PC-3 (cell line): ENCODE results near the gene NGDN. TPM values are rescaled to one million over a fixed set of nuclear protein-coding genes. Genes with fewer than 3 reads are reported as not detected.

ENCODE experiments used
- ATAC-seq: fragments of 200-7000 bp; cut with Tn5 transposase; 2 replicates; pipeline ENCODE4 v1.9.1; 2020; ENCODE audit warnings: mild to moderate bottlenecking, moderate library complexity
- BruUV-seq: library from RNA; stranded (reverse); fragments of 400-500 nt; replicated peaks from 2 replicates; lab custom pipeline; 2021; lab: Mats Ljungman, UMichigan
- CTCF ChIA-PET: fragments of 300-600 bp; sonication (Branson Sonifier 250); formaldehyde crosslinking; loops from one replicate; lab custom pipeline; 2022; ENCODE audit warnings: antibody characterized with exemption; lab: Charles Lee
- POLR2A ChIA-PET: fragments of 300-600 bp; sonication (Branson Sonifier 250); formaldehyde crosslinking; loops from one replicate; lab custom pipeline; 2022; ENCODE audit warnings: antibody characterized with exemption; ENCODE audit not compliant: unreplicated experiment; lab: Charles Lee
- DNase-seq: peaks from one replicate; pipeline ENCODE4 v3.0.0-alpha.2; 2015
- H2AFZ ChIP-seq: fragments of 300-600 bp; sonication (generic); 2 replicates; pipeline ENCODE4 v1.6.0; 2016; ENCODE audit warnings: antibody characterized with exemption, low read length
- H3F3A ChIP-seq: fragments of 300-600 bp; sonication (generic); one replicate; pipeline ENCODE4 v1.6.0; 2017; ENCODE audit warnings: antibody characterized with exemption, low read length, control low read depth, mild to moderate bottlenecking; ENCODE audit not compliant: unreplicated experiment
- H3K27ac ChIP-seq: fragments of 300-600 bp; sonication (generic); 2 replicates; pipeline ENCODE4 v1.5.1; 2016; ENCODE audit warnings: mild to moderate bottlenecking, low read length
- H3K27me3 ChIP-seq: fragments of 300-600 bp; sonication (generic); 2 replicates; pipeline ENCODE4 v1.6.1; 2016; ENCODE audit warnings: low read length, mixed read lengths
- H3K36me3 ChIP-seq: fragments of 300-600 bp; sonication (generic); 2 replicates; pipeline ENCODE4 v1.6.1; 2016; ENCODE audit warnings: low read depth, mixed run types, low read length, mixed read lengths
- H3K4me1 ChIP-seq: fragments of 300-600 bp; sonication (generic); 2 replicates; pipeline ENCODE4 v1.5.1; 2016; ENCODE audit warnings: low read length; ENCODE audit not compliant: insufficient read depth
- H3K4me2 ChIP-seq: fragments of 300-600 bp; sonication (generic); 2 replicates; pipeline ENCODE4 v1.6.0; 2016; ENCODE audit warnings: low read length
- H3K4me3 ChIP-seq: fragments of 300-600 bp; sonication (generic); 2 replicates; pipeline ENCODE4 v1.5.1; 2016; ENCODE audit warnings: mild to moderate bottlenecking, low read length, mixed read lengths
- H3K79me2 ChIP-seq: fragments of 300-600 bp; sonication (generic); 2 replicates; pipeline ENCODE4 v1.6.1; 2017; ENCODE audit warnings: low read length, mixed read lengths
- H3K9ac ChIP-seq: fragments of 300-600 bp; sonication (generic); 2 replicates; pipeline ENCODE4 v1.6.0; 2016; ENCODE audit warnings: mild to moderate bottlenecking, low read length
- H3K9me2 ChIP-seq: fragments of 300-600 bp; sonication (generic); replicated peaks from 2 replicates; pipeline ENCODE4 v1.6.1; 2016; ENCODE audit warnings: mixed run types, low read length, mixed read lengths
- H3K9me3 ChIP-seq: fragments of 300-600 bp; sonication (generic); 2 replicates; pipeline ENCODE4 v1.6.1; 2016; ENCODE audit warnings: low read length, mixed read lengths
- H4K20me1 ChIP-seq: fragments of 300-600 bp; sonication (generic); 2 replicates; pipeline ENCODE4 v1.6.1; 2016; ENCODE audit warnings: low read length, mixed read lengths
- CTCF ChIP-seq: fragments of 300-600 bp; sonication (generic); conservative IDR thresholded peaks from 2 replicates; pipeline ENCODE4 v1.5.1; 2017; ENCODE audit warnings: antibody characterized with exemption, low read depth, mild to moderate bottlenecking, low read length
- EZH2 ChIP-seq: fragments of 300-600 bp; sonication (generic); IDR thresholded peaks from one replicate; pipeline ENCODE4 v1.6.1; 2017; ENCODE audit warnings: antibody characterized with exemption, mild to moderate bottlenecking, low read length; ENCODE audit not compliant: unreplicated experiment
- EZH2phosphoT487 ChIP-seq: fragments of 300-600 bp; sonication (generic); IDR thresholded peaks from 2 replicates; pipeline ENCODE4 v1.6.1; 2018; ENCODE audit warnings: mild to moderate bottlenecking, antibody characterized with exemption, low read length, borderline replicate concordance
- intact Hi-C: fragments of 100-400 bp; cut with micrococcal nuclease; formaldehyde crosslinking; loops from 2 replicates; pipeline ENCODE4 v1.9.0; 2023
- total RNA-seq: library from RNA; depleted of rRNA; stranded (reverse); fragments of >200 nt; gene quantifications from 2 replicates; pipeline ENCODE4 v1.2.3, GENCODE V29; 2014

The NGDN gene
- total RNA-seq, 1 experiment from 2014 or later = 57.6 TPM

GRCh38 chr14:23487216-23487615, 17.7 kb downstream of the NGDN start:
- no peak overlapping the region for H3K27ac ChIP-seq
- BruUV-seq = no TSS peak
- CTCF ChIA-PET = no interaction called here
- H4K20me1 ChIP-seq = 0 out of 2 replicates have a peak, but pooled peaks cover 6% of the 10 kb centered on the region
- no peak overlapping the region for H3K4me2 ChIP-seq
- no peak overlapping the region for H3K9ac ChIP-seq
- H3F3A ChIP-seq = no peaks in the 10 kb centered on the region
- no peaks in the 10 kb centered on the region for H3K27me3 ChIP-seq
- H3K4me3 ChIP-seq = no peak overlapping the region
- no peaks in the 10 kb centered on the region for H3K79me2 ChIP-seq
- no peaks in the 10 kb centered on the region for H3K4me1 ChIP-seq
- DNase-seq (no peak), ATAC-seq (no peak)
- H2AFZ ChIP-seq = no peak overlapping the region
- H3K9me3 ChIP-seq = no peaks in the 10 kb centered on the region
- H3K9me2 ChIP-seq = no peaks in the 10 kb centered on the region
- intact Hi-C loops = no loop called here
- POLR2A ChIA-PET = no interaction called here
- H3K36me3 ChIP-seq = peaks cover 24% of the 10 kb centered on the region; the same call in 1 of the 2 replicates
- no peak for TF ChIP-seq EZH2phosphoT487
- TF ChIP-seq CTCF = no peak
- no peak for TF ChIP-seq EZH2

- TF ChIP-seq CTCF (no peak), EZH2 (no peak), EZH2phosphoT487 (no peak)
- no peak overlapping the region for H3K4me2 ChIP-seq
- DNase-seq = no peak
- H3K79me2 ChIP-seq = no peaks in the 10 kb centered on the region
- H3F3A ChIP-seq = no peaks in the 10 kb centered on the region
- H4K20me1 ChIP-seq = no peaks in the 10 kb centered on the region
- H2AFZ ChIP-seq = no peak overlapping the region
- CTCF ChIA-PET = no interaction called here
- peak; percentile 56 for ATAC-seq
- H3K36me3 ChIP-seq = peaks cover 6% of the 10 kb centered on the region; the same call in 1 of the 2 replicates
- H3K9me2 ChIP-seq = no peaks in the 10 kb centered on the region
- no peak overlapping the region for H3K9ac ChIP-seq
- BruUV-seq = no TSS peak
- H3K4me1 ChIP-seq = no peaks in the 10 kb centered on the region
- POLR2A ChIA-PET = no interaction called here
- no peaks in the 10 kb centered on the region for H3K9me3 ChIP-seq
- no peaks in the 10 kb centered on the region for H3K27me3 ChIP-seq
- intact Hi-C loops = no loop called here
- H3K4me3 ChIP-seq = no peak overlapping the region
- no peak overlapping the region for H3K27ac ChIP-seq
These were observed 23.2 kb downstream of the NGDN start for GRCh38 chr14:23492618-23493272.

DNA sequence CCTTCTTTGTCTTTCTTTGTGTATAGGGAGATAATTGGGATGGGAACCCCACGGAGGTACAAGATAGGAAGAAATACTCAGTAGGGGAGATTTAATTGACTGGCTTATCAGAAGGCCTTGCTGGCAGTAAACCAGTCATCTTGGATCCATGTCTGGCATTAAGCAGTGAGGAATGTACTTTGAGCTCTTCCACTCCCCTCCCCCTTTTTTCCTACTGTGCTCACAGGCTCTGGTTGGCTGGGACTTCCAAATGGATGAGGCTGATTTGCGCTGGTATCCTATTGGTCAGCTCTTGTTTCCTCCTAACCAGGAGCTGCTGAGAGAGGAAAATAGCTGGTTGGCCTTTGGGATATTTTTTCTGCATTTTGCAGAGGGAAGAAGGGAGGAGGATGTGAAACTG, 24.7 kb downstream of the NGDN start:
- Histone ChIP-seq H4K20me1 (no peaks in the 10 kb centered on the region), H3K4me3 (no peak overlapping the region), H3K79me2 (no peaks in the 10 kb centered on the region), H3F3A (no peaks in the 10 kb centered on the region), H3K27me3 (no peaks in the 10 kb centered on the region), H3K9me2 (no peaks in the 10 kb centered on the region), H3K4me2 (no peak overlapping the region), H2AFZ (no peak overlapping the region), H3K9me3 (no peaks in the 10 kb centered on the region), H3K36me3 (no peaks in the 10 kb centered on the region; the same call in 1 of the 2 replicates), H3K9ac (no peak overlapping the region), H3K27ac (no peak overlapping the region), H3K4me1 (no peaks in the 10 kb centered on the region)
- intact Hi-C loops = no loop called here
- ChIA-PET CTCF (interaction anchor here (1.0 kb wide), 1 partner anchor 16 kb away, joined by 3 read pairs; no protein-coding TSS in a partner anchor), POLR2A (no interaction called here)
- no TSS peak for BruUV-seq
- ATAC-seq (no peak), DNase-seq (no peak)
- TF ChIP-seq EZH2phosphoT487 (no peak), CTCF (no peak), EZH2 (no peak)
